ENCODE results near the gene MYLIP.
A peak's percentile ranks its signal among the peaks of the same experiment; 100 is the strongest.

MYLIP gene

DNA sequence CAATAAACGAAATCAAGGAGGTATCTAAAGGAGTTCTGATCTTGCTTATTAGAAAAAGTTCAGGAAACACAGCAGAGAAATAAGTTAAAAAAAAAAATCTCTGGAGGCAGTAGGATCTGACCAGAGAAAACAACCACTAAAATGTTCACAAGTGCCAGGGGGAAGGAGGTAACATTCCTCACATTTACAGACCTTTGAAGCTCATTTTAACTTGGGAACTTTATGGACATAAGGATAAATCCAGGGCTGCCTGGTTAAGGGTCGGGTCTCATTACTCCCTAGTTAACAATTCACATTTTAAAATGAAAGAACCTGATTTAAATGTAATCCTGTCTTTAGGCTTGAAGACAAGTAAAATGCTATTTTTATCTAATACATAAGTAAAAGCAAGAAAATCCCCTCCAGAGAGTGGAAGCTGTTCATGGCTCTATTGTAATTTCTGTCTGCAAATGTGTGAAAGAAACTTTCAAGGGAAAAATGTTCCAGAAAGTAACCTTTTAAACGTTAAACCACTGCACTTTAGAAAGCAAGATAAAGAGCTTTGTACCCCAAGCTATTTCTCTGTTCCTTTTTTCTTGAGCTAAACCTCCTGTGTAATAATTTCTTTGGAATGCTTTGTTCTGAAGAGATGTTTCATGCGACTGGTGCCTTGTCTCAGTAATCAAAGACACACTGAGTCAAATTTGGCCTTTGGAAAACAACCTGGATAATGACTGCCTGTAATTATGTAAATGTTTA lies 38.2 kb downstream of the MYLIP start:
- POLR2A ChIA-PET = interaction anchor here (0.7 to 1.4 kb wide), 3 partner anchors 37 to 808 kb away, joined by 3 to 7 read pairs (median 3); partner anchors contain the start of gene MYLIP
- CTCF ChIA-PET = interaction anchor here (0.5 to 2.1 kb wide), 7 partner anchors 15 to 607 kb away, joined by 3 to 10 read pairs (median 4); partner anchors contain the start of gene MYLIP
- no peak overlapping the region for H3K27ac ChIP-seq (ENCODE audit: extremely low read depth, low read depth, low read length)

DNA sequence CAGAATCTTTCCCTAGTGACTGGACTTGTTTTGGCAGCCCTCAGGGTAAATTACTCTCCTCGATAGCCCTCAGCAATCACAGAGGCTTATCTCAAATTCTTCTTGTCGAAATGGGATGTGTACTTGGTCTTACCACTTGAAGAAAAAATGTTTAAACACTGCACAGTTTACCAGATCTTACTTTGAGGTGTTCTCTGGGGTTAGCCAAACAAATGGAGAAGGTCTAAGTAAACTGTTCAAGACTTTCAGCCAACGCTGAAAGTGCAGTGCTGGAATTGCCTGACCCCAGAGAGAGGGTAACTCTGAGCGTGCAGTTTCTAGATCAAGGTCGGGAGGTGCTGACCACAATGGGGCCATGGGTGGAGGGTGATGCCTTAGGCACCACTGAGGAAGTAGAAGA lies 39.2 kb downstream of the MYLIP start:
- Histone ChIP-seq H3K9me3 (ENCODE audit: control insufficient read depth, insufficient read depth, low read depth, low read length) (no peaks in the 10 kb centered on the region), H3K4me1 (ENCODE audit: control insufficient read depth, insufficient read depth, low read length) (peaks cover 6% of the 10 kb centered on the region; the same call in 1 of the 2 replicates), H3K36me3 (ENCODE audit: control insufficient read depth in 2 of 2, insufficient read depth in 1 of 2, low read length in 2 of 2) (no peaks in the 10 kb centered on the region), H3K27ac (ENCODE audit: extremely low read depth, low read depth, low read length) (0 out of 2 replicates have a peak overlapping the region, but pooled peaks have one; percentile 33), H3K4me3 (ENCODE audit: low read depth, low read length) (no peak overlapping the region)
- CTCF ChIA-PET = interaction anchor here (0.7 to 2.7 kb wide), 5 partner anchors 9 to 476 kb away, joined by 3 to 28 read pairs (median 5); no protein-coding TSS in a partner anchor
- no peak for TF ChIP-seq ZNF529 (tag by site-specific recombination; IDR thresholded peaks at IDR 0.05; ENCODE audit: insufficient replicate concordance)
- TF ChIP-seq ZNF155 (tag by site-specific recombination; IDR thresholded peaks at IDR 0.05) = no peak
- no peak for TF ChIP-seq ZNF521 (tag by site-specific recombination; IDR thresholded peaks at IDR 0.05)
- TF ChIP-seq, protein P1, sequence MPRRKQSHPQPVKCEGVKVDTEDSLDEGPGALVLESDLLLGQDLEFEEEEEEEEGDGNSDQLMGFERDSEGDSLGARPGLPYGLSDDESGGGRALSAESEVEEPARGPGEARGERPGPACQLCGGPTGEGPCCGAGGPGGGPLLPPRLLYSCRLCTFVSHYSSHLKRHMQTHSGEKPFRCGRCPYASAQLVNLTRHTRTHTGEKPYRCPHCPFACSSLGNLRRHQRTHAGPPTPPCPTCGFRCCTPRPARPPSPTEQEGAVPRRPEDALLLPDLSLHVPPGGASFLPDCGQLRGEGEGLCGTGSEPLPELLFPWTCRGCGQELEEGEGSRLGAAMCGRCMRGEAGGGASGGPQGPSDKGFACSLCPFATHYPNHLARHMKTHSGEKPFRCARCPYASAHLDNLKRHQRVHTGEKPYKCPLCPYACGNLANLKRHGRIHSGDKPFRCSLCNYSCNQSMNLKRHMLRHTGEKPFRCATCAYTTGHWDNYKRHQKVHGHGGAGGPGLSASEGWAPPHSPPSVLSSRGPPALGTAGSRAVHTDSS (tag by site-specific recombination; IDR thresholded peaks at IDR 0.05) = no peak
- no peak for TF ChIP-seq ZBTB1 (tag by site-specific recombination; IDR thresholded peaks at IDR 0.05)
- no peak for TF ChIP-seq ZBTB20 (tag by site-specific recombination; IDR thresholded peaks at IDR 0.05)
- no peak for TF ChIP-seq ZNF174 (tag by site-specific recombination; IDR thresholded peaks at IDR 0.05)
- TF ChIP-seq SCRT2 (tag by site-specific recombination; IDR thresholded peaks at IDR 0.05) = no peak
- TF ChIP-seq, protein P2, sequence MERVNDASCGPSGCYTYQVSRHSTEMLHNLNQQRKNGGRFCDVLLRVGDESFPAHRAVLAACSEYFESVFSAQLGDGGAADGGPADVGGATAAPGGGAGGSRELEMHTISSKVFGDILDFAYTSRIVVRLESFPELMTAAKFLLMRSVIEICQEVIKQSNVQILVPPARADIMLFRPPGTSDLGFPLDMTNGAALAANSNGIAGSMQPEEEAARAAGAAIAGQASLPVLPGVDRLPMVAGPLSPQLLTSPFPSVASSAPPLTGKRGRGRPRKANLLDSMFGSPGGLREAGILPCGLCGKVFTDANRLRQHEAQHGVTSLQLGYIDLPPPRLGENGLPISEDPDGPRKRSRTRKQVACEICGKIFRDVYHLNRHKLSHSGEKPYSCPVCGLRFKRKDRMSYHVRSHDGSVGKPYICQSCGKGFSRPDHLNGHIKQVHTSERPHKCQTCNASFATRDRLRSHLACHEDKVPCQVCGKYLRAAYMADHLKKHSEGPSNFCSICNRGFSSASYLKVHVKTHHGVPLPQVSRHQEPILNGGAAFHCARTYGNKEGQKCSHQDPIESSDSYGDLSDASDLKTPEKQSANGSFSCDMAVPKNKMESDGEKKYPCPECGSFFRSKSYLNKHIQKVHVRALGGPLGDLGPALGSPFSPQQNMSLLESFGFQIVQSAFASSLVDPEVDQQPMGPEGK (tag by site-specific recombination; IDR thresholded peaks at IDR 0.05) = no peak
- no peak for TF ChIP-seq ZNF544 (tag by site-specific recombination; IDR thresholded peaks at IDR 0.05)
- no peak for TF ChIP-seq ZNF585B (tag by site-specific recombination; IDR thresholded peaks at IDR 0.05)
- no peak for TF ChIP-seq ZBTB21 (tag by site-specific recombination; IDR thresholded peaks at IDR 0.05)
- TF ChIP-seq KLF1 (tag by site-specific recombination; IDR thresholded peaks at IDR 0.05) = no peak
- TF ChIP-seq, protein P3, sequence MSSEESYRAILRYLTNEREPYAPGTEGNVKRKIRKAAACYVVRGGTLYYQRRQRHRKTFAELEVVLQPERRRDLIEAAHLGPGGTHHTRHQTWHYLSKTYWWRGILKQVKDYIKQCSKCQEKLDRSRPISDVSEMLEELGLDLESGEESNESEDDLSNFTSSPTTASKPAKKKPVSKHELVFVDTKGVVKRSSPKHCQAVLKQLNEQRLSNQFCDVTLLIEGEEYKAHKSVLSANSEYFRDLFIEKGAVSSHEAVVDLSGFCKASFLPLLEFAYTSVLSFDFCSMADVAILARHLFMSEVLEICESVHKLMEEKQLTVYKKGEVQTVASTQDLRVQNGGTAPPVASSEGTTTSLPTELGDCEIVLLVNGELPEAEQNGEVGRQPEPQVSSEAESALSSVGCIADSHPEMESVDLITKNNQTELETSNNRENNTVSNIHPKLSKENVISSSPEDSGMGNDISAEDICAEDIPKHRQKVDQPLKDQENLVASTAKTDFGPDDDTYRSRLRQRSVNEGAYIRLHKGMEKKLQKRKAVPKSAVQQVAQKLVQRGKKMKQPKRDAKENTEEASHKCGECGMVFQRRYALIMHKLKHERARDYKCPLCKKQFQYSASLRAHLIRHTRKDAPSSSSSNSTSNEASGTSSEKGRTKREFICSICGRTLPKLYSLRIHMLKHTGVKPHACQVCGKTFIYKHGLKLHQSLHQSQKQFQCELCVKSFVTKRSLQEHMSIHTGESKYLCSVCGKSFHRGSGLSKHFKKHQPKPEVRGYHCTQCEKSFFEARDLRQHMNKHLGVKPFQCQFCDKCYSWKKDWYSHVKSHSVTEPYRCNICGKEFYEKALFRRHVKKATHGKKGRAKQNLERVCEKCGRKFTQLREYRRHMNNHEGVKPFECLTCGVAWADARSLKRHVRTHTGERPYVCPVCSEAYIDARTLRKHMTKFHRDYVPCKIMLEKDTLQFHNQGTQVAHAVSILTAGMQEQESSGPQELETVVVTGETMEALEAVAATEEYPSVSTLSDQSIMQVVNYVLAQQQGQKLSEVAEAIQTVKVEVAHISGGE (tag by site-specific recombination; conservative IDR thresholded peaks at IDR 0.05; ENCODE audit: low read depth) = no peak
- no peak for TF ChIP-seq ZNF677 (tag by site-specific recombination; IDR thresholded peaks at IDR 0.05)
- no peak for TF ChIP-seq ZNF121 (tag by site-specific recombination; IDR thresholded peaks at IDR 0.05)
- no peak for TF ChIP-seq ZNF292 (tag by site-specific recombination; IDR thresholded peaks at IDR 0.05; ENCODE audit: borderline replicate concordance, low read depth)
- POLR2A ChIA-PET = no interaction called here

More for the DNA sequence above, 38.2 kb downstream of the MYLIP start:
- Histone ChIP-seq H3K4me3 (ENCODE audit: low read depth, low read length) (no peak overlapping the region), H3K36me3 (ENCODE audit: control insufficient read depth in 2 of 2, insufficient read depth in 1 of 2, low read length in 2 of 2) (no peaks in the 10 kb centered on the region), H3K9me3 (ENCODE audit: control insufficient read depth, insufficient read depth, low read depth, low read length) (no peaks in the 10 kb centered on the region), H3K4me1 (ENCODE audit: control insufficient read depth, insufficient read depth, low read length) (peaks cover 6% of the 10 kb centered on the region; the same call in 1 of the 2 replicates)
- TF ChIP-seq ZNF366 (tag by site-specific recombination; conservative IDR thresholded peaks at IDR 0.05) (no peak), ZNF654 (tag by site-specific recombination; IDR thresholded peaks at IDR 0.05; ENCODE audit: low read depth) (no peak), ZNF791 (tag by site-specific recombination; IDR thresholded peaks at IDR 0.05) (no peak), ZNF707 (tag by site-specific recombination; IDR thresholded peaks at IDR 0.05) (no peak), OSR2 (tag by site-specific recombination; IDR thresholded peaks at IDR 0.05) (no peak), ZNF549 (tag by site-specific recombination; IDR thresholded peaks at IDR 0.05) (no peak), ZNF701 (tag by site-specific recombination; IDR thresholded peaks at IDR 0.05) (no peak)
- TF ChIP-seq, protein P4, sequence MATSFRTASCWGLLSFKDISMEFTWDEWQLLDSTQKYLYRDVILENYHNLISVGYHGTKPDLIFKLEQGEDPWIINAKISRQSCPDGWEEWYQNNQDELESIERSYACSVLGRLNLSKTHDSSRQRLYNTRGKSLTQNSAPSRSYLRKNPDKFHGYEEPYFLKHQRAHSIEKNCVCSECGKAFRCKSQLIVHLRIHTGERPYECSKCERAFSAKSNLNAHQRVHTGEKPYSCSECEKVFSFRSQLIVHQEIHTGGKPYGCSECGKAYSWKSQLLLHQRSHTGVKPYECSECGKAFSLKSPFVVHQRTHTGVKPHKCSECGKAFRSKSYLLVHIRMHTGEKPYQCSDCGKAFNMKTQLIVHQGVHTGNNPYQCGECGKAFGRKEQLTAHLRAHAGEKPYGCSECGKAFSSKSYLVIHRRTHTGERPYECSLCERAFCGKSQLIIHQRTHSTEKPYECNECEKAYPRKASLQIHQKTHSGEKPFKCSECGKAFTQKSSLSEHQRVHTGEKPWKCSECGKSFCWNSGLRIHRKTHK (tag by site-specific recombination; IDR thresholded peaks at IDR 0.05) = no peak
